Natural killer cell (primary cell): ENCODE measurements around the gene ZPLD1. TPM values are rescaled to one million over a fixed set of nuclear protein-coding genes. Genes with fewer than 3 reads are reported as not detected.

Source experiments
- ATAC-seq, 3 donors: fragments of 150-1000 bp in 2 of 3; fragments of 200-7000 bp in 1 of 3; cut with Tn5 transposase; 1 replicate in 1 of 3; 2 replicates in 2 of 3; pipeline ENCODE4 v1.10.0; 2021; ENCODE audit warnings: mild to moderate bottlenecking in 2 of 3, moderate library complexity in 2 of 3
- DNase-seq, 2 donors: peaks; one replicate each; pipeline versions ENCODE4 v3.0.0 to v3.0.0-alpha.2; 2013 to 2021; ENCODE audit warnings: mixed read lengths in 1 of 2
- H3K27ac ChIP-seq: one replicate; pipeline ENCODE4 v1.5.1; 2013; ENCODE audit warnings: mild to moderate bottlenecking, low read length
- H3K27me3 ChIP-seq: one replicate; pipeline ENCODE4 v1.6.1; 2013; ENCODE audit warnings: low read length; ENCODE audit not compliant: control insufficient read depth, insufficient read depth
- H3K36me3 ChIP-seq: one replicate; pipeline ENCODE4 v1.6.1; 2013; ENCODE audit warnings: low read length; ENCODE audit not compliant: control insufficient read depth, insufficient read depth
- H3K4me1 ChIP-seq: one replicate; pipeline ENCODE4 v1.6.1; 2013; ENCODE audit warnings: low read length; ENCODE audit not compliant: control insufficient read depth, insufficient read depth
- H3K4me3 ChIP-seq: one replicate; pipeline ENCODE4 v1.5.1; 2013; ENCODE audit warnings: low read length
- H3K9me3 ChIP-seq: one replicate; pipeline ENCODE4 v1.6.1; 2013; ENCODE audit warnings: low read length; ENCODE audit not compliant: control insufficient read depth, insufficient read depth
- H3K27ac Mint-ChIP-seq, 2 donors: one replicate each; pipeline ENCODE4 v1.8.0; 2022; ENCODE audit warnings: mild to moderate bottlenecking in 2 of 2, mixed read lengths in 2 of 2, moderate library complexity in 1 of 2
- H3K27me3 Mint-ChIP-seq, 2 donors: one replicate each; pipeline ENCODE4 v1.8.0; 2022; ENCODE audit warnings: low read depth in 2 of 2, mixed read lengths in 2 of 2
- H3K36me3 Mint-ChIP-seq: one replicate; pipeline ENCODE4 v1.8.0; 2022; ENCODE audit warnings: mixed read lengths
- H3K4me1 Mint-ChIP-seq, 2 donors: one replicate each; pipeline ENCODE4 v1.8.0; 2022; ENCODE audit warnings: mixed read lengths in 2 of 2
- H3K4me3 Mint-ChIP-seq: one replicate; pipeline ENCODE4 v1.8.0; 2022; ENCODE audit warnings: mild to moderate bottlenecking, moderate library complexity, mixed read lengths
- H3K9me3 Mint-ChIP-seq, 2 donors: one replicate each; pipeline ENCODE4 v1.8.0; 2022; ENCODE audit warnings: mixed read lengths in 2 of 2
- WGBS: methylation state at CpG from one replicate; pipeline ENCODE4 v1.1.7; 2013; ENCODE audit warnings: missing lambda C conversion rate; ENCODE audit not compliant: insufficient coverage; 5-methylcytosine and 5-hydroxymethylcytosine counted together
- intact Hi-C: fragments of 100-400 bp; cut with micrococcal nuclease; formaldehyde crosslinking; loops from one replicate; pipeline ENCODE4 v1.14.2; 2022
- total RNA-seq, 4 donors: library from RNA; stranded (reverse); fragments of 120-200 nt in 1 of 4; gene quantifications; one replicate each; pipeline versions ENCODE4 v1.2.3 to v1.2.4, GENCODE V29; 2013 to 2022
- TF ChIP-seq, protein P1 (sequence below): fragments of 200-600 bp; IDR thresholded peaks from one replicate; pipeline ENCODE4 v1.8.0; 2022; ENCODE audit warnings: antibody characterized with exemption

The ZPLD1 gene
- total RNA-seq, 3 donors from 2014 or later (not counting 1 experiment from before 2014, with no cell fraction given): not detected

DNA sequence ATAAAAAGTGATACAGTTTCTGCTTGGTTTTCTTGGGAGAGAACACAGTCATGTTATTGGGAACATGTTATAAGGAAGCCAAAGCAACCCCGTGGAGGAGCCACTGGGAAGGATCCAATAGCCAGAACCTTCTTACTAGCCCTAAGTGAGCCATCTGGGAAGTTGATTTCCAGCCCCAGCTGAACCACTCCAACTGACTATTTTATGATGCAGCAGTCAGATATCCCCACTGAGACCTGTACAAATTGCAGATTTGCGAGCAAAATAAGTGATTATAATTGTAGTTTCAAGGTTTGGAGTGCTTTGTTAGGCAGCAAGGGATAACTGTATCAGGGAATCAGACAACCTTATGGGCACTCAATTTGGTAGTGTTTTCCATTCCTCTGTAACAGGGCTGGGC is 43.3 kb upstream of the ZPLD1 start:
- Histone ChIP-seq H3K4me3 (no peak overlapping the region), H3K36me3 (no peaks in the 10 kb centered on the region), H3K4me1 (no peaks in the 10 kb centered on the region), H3K27me3 (no peaks in the 10 kb centered on the region), H3K27ac (no peak overlapping the region), H3K9me3 (no peaks in the 10 kb centered on the region)
- Mint-ChIP-seq H3K27me3 (no peaks in the 10 kb centered on the region), H3K36me3 (no peaks in the 10 kb centered on the region), H3K4me3 (no peak overlapping the region), H3K27ac (no peak overlapping the region), H3K9me3 (peaks cover 2 to 3% of the 10 kb centered on the region in 2 donors), H3K4me1 (no peaks in the 10 kb centered on the region)
- intact Hi-C loops: no loop called here
- TF ChIP-seq, protein P1, sequence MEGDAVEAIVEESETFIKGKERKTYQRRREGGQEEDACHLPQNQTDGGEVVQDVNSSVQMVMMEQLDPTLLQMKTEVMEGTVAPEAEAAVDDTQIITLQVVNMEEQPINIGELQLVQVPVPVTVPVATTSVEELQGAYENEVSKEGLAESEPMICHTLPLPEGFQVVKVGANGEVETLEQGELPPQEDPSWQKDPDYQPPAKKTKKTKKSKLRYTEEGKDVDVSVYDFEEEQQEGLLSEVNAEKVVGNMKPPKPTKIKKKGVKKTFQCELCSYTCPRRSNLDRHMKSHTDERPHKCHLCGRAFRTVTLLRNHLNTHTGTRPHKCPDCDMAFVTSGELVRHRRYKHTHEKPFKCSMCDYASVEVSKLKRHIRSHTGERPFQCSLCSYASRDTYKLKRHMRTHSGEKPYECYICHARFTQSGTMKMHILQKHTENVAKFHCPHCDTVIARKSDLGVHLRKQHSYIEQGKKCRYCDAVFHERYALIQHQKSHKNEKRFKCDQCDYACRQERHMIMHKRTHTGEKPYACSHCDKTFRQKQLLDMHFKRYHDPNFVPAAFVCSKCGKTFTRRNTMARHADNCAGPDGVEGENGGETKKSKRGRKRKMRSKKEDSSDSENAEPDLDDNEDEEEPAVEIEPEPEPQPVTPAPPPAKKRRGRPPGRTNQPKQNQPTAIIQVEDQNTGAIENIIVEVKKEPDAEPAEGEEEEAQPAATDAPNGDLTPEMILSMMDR: no peak
- DNase-seq (no peak), ATAC-seq (no peak)
- 56% methylated on average over 2 of the region's 2 CpGs for WGBS

DNA sequence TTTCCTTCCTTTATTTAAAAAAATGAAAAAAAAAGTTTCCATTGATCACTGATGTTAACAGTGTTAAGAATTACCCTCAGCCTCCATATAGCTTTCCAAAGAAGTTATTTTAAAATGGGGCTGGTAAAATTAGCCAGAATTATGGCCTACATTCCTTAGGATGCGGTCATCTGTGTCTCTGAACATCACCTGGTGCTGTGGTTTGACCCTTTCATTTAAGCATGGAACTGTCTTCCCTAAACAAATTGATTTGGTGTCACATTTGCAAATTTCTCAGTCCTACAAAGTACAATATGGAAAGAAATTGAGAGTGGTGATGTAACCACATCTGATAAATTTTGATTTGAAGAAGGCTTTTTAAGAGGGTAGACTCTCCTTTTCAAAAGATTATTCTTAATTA is 40.3 kb upstream of the ZPLD1 start:
- H3K9me3 Mint-ChIP-seq: peaks cover 0 to 2% of the 10 kb centered on the region in 2 donors
- intact Hi-C loops: no loop called here
- TF ChIP-seq, protein P1: no peak
- WGBS: 53% methylated on average over 1 of the region's 1 CpG
- H3K4me3 Mint-ChIP-seq: no peak overlapping the region
- no peaks in the 10 kb centered on the region for H3K4me1 ChIP-seq
- H3K27me3 Mint-ChIP-seq: no peaks in the 10 kb centered on the region
- ATAC-seq: no peak
- no peaks in the 10 kb centered on the region for H3K27me3 ChIP-seq
- H3K4me1 Mint-ChIP-seq: no peaks in the 10 kb centered on the region
- H3K36me3 ChIP-seq: no peaks in the 10 kb centered on the region
- H3K36me3 Mint-ChIP-seq: no peaks in the 10 kb centered on the region
- H3K27ac Mint-ChIP-seq: no peak overlapping the region
- H3K9me3 ChIP-seq: no peaks in the 10 kb centered on the region
- no peak overlapping the region for H3K27ac ChIP-seq
- DNase-seq: no peak
- H3K4me3 ChIP-seq: no peak overlapping the region

DNA sequence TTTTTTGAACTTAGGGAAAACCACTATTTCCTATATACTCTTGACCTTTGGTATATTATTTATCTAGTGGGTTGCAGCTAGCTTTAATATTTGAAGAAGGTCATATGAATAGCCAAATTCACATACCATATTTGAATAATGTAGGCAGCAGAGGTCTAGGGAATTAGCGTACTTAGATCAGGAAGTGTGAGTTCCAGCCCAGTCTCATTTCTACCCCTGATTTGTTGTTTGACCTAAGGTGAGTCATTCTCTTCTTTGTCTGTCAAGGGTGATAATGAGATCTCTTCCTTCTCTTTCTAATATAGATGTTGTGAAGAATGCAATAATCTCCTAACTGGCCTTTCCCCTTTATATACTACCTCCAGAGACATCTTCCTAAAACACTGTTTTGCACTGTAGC is 36.6 kb upstream of the ZPLD1 start:
- TF ChIP-seq, protein P1: no peak
- DNase-seq (no peak), ATAC-seq (no peak)
- Histone ChIP-seq H3K4me1 (no peaks in the 10 kb centered on the region), H3K36me3 (no peaks in the 10 kb centered on the region), H3K9me3 (no peaks in the 10 kb centered on the region), H3K27ac (no peak overlapping the region), H3K4me3 (no peak overlapping the region), H3K27me3 (no peaks in the 10 kb centered on the region)
- H3K27me3 Mint-ChIP-seq: no peaks in the 10 kb centered on the region
- intact Hi-C loops: no loop called here
- H3K36me3 Mint-ChIP-seq: no peaks in the 10 kb centered on the region
- no peaks in the 10 kb centered on the region for H3K4me1 Mint-ChIP-seq
- H3K27ac Mint-ChIP-seq: no peak overlapping the region
- no CpG with 5 or more reads among the region's 1 CpG for WGBS
- peaks cover 0 to 2% of the 10 kb centered on the region in 2 donors for H3K9me3 Mint-ChIP-seq
- no peak overlapping the region for H3K4me3 Mint-ChIP-seq

DNA sequence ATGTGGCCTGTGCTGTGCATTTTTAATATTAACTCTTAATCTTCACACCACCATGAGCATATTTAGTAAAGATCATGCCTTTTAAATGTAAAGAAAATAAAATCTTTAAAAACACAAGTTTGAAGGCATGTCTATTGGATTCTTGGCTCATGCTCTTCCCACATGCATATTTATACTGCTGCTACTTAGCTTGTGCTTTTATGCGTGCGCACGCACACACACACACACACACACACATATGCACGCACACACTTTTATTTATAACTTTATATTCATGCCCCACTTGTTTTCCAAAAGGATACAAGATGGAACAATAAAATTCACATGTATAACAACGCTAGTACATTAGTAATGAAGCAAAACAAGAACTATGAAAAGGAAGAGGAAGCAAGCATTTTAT is 36.1 kb upstream of the ZPLD1 start:
- TF ChIP-seq, protein P1: no peak
- Histone ChIP-seq H3K27me3 (no peaks in the 10 kb centered on the region), H3K9me3 (no peaks in the 10 kb centered on the region), H3K36me3 (no peaks in the 10 kb centered on the region), H3K4me3 (no peak overlapping the region), H3K27ac (no peak overlapping the region), H3K4me1 (no peaks in the 10 kb centered on the region)
- DNase-seq: no peak
- H3K9me3 Mint-ChIP-seq: peaks cover 0 to 2% of the 10 kb centered on the region in 2 donors
- no peak overlapping the region for H3K27ac Mint-ChIP-seq
- H3K4me1 Mint-ChIP-seq: no peaks in the 10 kb centered on the region
- no peak overlapping the region for H3K4me3 Mint-ChIP-seq
- no peak for ATAC-seq
- intact Hi-C loops: no loop called here
- H3K36me3 Mint-ChIP-seq: no peaks in the 10 kb centered on the region
- WGBS: 95% methylated on average over 4 of the region's 5 CpGs
- no peaks in the 10 kb centered on the region for H3K27me3 Mint-ChIP-seq
